Parathyroid adenoma (tissue), 2 donors: Measurements from ENCODE around the gene APOOL.

Experiments
- H2AFZ ChIP-seq: fragments of 300-600 bp; sonication (generic); one replicate; pipeline ENCODE4 v1.7.0; 2017; ENCODE audit warnings: antibody characterized with exemption, mild to moderate bottlenecking
- H3K27ac ChIP-seq: fragments of 300-600 bp; sonication (generic); one replicate; pipeline ENCODE4 v1.7.0; 2017
- H3K27me3 ChIP-seq: fragments of 300-600 bp; sonication (generic); one replicate; pipeline ENCODE4 v1.7.0; 2017; ENCODE audit warnings: low read length; ENCODE audit not compliant: control insufficient read depth, insufficient read depth
- H3K36me3 ChIP-seq: fragments of 300-600 bp; sonication (generic); one replicate; pipeline ENCODE4 v1.7.0; 2017; ENCODE audit warnings: low read length; ENCODE audit not compliant: control insufficient read depth, insufficient read depth
- H3K4me1 ChIP-seq: fragments of 300-600 bp; sonication (generic); one replicate; pipeline ENCODE4 v1.7.0; 2017; ENCODE audit warnings: control low read depth
- H3K4me2 ChIP-seq: fragments of 300-600 bp; sonication (generic); one replicate; pipeline ENCODE4 v1.7.0; 2017; ENCODE audit warnings: low read length
- H3K4me3 ChIP-seq: fragments of 300-600 bp; sonication (generic); one replicate; pipeline ENCODE4 v1.7.0; 2017; ENCODE audit warnings: low read depth, low read length
- H3K79me2 ChIP-seq: fragments of 300-600 bp; sonication (generic); one replicate; pipeline ENCODE4 v1.7.0; 2017; ENCODE audit warnings: control low read depth
- H3K9ac ChIP-seq: fragments of 300-600 bp; sonication (generic); one replicate; pipeline ENCODE4 v1.7.0; 2017; ENCODE audit warnings: mild to moderate bottlenecking
- H3K9me3 ChIP-seq: fragments of 300-600 bp; sonication (generic); one replicate; pipeline ENCODE4 v1.7.0; 2017; ENCODE audit warnings: low read length; ENCODE audit not compliant: control insufficient read depth
- CTCF ChIP-seq: fragments of 300-600 bp; sonication (generic); IDR thresholded peaks from one replicate; pipeline ENCODE4 v1.7.0; 2017; ENCODE audit warnings: antibody characterized with exemption, mild to moderate bottlenecking
- donor health status: primary hyperparathyroidism.

APOOL gene

GRCh38 chrX:85113746-85114145 is 110.1 kb downstream of the APOOL start:
- Histone ChIP-seq H3K79me2 (no peaks in the 10 kb centered on the region), H2AFZ (no peak overlapping the region), H3K4me1 (no peaks in the 10 kb centered on the region), H3K4me3 (no peak overlapping the region), H3K9me3 (no peaks in the 10 kb centered on the region), H3K27ac (no peak overlapping the region), H3K9ac (no peak overlapping the region), H3K27me3 (no peaks in the 10 kb centered on the region), H3K4me2 (no peak overlapping the region), H3K36me3 (no peaks in the 10 kb centered on the region)
- TF ChIP-seq CTCF: no peak

GRCh38 chrX:85114171-85114570 is 110.5 kb downstream of the APOOL start:
- H3K4me1 ChIP-seq: no peaks in the 10 kb centered on the region
- H3K79me2 ChIP-seq: no peaks in the 10 kb centered on the region
- H3K9ac ChIP-seq: no peak overlapping the region
- H3K36me3 ChIP-seq: no peaks in the 10 kb centered on the region
- H3K27ac ChIP-seq: no peak overlapping the region
- no peak for TF ChIP-seq CTCF
- no peak overlapping the region for H3K4me2 ChIP-seq
- H3K4me3 ChIP-seq: no peak overlapping the region
- H3K27me3 ChIP-seq: no peaks in the 10 kb centered on the region
- no peak overlapping the region for H2AFZ ChIP-seq
- H3K9me3 ChIP-seq: no peaks in the 10 kb centered on the region

DNA sequence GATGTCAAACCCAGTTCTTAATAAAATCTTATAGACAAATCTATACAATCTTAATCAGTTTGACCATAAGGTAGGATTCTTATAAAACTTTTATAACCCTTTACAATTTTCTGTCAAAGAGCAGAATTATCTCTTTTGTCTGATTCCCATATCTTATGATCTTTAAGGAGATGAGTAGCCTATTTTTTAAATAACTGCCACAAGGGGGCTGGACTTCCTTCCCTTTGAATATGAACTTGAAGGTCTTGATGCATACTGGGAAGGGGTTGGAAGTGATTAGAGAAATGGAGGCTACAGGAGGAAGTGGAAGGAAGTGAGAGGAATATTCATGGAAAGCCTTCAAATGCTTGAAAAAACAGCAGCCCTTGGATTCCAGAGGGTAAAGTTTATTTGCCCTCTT is 111.1 kb downstream of the APOOL start:
- Histone ChIP-seq H3K79me2 (no peaks in the 10 kb centered on the region), H3K4me1 (no peaks in the 10 kb centered on the region), H3K4me2 (no peak overlapping the region), H3K9ac (no peak overlapping the region), H3K9me3 (no peaks in the 10 kb centered on the region), H3K4me3 (no peak overlapping the region), H3K36me3 (no peaks in the 10 kb centered on the region), H2AFZ (no peak overlapping the region), H3K27me3 (no peaks in the 10 kb centered on the region), H3K27ac (no peak overlapping the region)
- TF ChIP-seq CTCF: no peak

- Histone ChIP-seq H3K4me1 (no peaks in the 10 kb centered on the region), H3K4me2 (no peak overlapping the region), H3K9ac (no peak overlapping the region), H2AFZ (no peak overlapping the region), H3K9me3 (no peaks in the 10 kb centered on the region), H3K79me2 (no peaks in the 10 kb centered on the region), H3K27me3 (no peaks in the 10 kb centered on the region), H3K4me3 (no peak overlapping the region), H3K36me3 (no peaks in the 10 kb centered on the region), H3K27ac (no peak overlapping the region)
- TF ChIP-seq CTCF: no peak
Observed at GRCh38 chrX:85115252-85115651, 111.6 kb downstream of the APOOL start.

DNA sequence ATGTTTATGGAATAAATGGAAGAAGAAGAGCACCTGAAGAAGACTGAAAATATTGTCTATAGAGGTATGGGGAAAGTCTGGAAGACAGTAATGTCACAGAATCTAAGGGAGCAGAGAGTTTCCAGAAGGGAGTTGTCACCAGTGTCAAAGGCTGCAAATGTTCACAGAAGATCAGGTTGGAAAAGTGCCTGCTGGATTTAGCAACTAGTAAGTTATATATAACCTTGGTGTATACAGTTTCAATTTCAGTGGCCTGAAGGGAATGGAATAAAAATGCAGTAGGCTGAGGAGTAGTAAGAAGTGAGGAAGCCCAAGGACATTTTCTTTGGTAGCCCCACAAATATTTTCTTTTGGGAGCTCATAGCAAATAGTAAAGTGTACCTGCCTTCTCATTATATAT is 132.7 kb downstream of the APOOL start:
- Histone ChIP-seq H3K36me3 (no peaks in the 10 kb centered on the region), H3K9ac (no peak overlapping the region), H3K9me3 (no peaks in the 10 kb centered on the region), H2AFZ (no peak overlapping the region), H3K27ac (no peak overlapping the region), H3K4me3 (no peak overlapping the region), H3K27me3 (no peaks in the 10 kb centered on the region), H3K4me2 (no peak overlapping the region), H3K4me1 (no peaks in the 10 kb centered on the region), H3K79me2 (no peaks in the 10 kb centered on the region)
- TF ChIP-seq CTCF: no peak
